HFF-Myc (cell line): ENCODE measurements around the gene SRRM4.
"Not testable (repeated sequence)": the region's sequence is repeated elsewhere in the genome, so short reads cannot be mapped to it uniquely, and the experiment has no call there.

Experiments
- DNase-seq: peaks from one replicate; pipeline ENCODE4 v3.0.0-alpha.2; 2011; ENCODE audit warnings: low read depth; ENCODE audit errors: extremely low read depth
- H3K4me3 ChIP-seq: replicated peaks from 2 replicates; pipeline ENCODE4 v1.5.1; 2011; ENCODE audit warnings: low read depth, mild to moderate bottlenecking, control low read depth, low read length
- TF ChIP-seq, protein P1 (sequence below): IDR thresholded peaks from 2 replicates; pipeline ENCODE4 v1.5.1; 2012; ENCODE audit warnings: mild to moderate bottlenecking, low read depth, low read length, control low read depth; ENCODE audit errors: missing control alignments

The SRRM4 gene

DNA sequence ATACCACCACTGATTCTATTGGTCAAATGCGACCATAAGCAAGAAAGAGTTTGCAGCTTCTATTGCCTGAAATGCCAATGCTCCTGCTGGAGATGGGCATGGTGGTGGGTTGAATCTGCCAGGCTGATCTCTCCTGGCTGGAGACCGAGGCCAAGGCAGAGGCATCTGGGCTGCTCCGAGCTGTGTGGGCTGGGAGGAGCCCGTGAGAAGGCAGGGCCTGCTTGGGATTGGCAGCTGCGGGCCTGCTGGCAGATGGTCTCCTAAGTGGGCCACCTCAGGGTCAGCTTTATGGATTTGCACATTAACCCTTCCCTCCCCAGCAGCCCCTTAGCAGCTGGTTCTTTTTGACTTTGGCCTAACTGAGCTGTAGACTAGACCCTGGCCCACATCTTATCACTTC is 25.4 kb downstream of the SRRM4 start:
- no peak for DNase-seq
- TF ChIP-seq, protein P1, sequence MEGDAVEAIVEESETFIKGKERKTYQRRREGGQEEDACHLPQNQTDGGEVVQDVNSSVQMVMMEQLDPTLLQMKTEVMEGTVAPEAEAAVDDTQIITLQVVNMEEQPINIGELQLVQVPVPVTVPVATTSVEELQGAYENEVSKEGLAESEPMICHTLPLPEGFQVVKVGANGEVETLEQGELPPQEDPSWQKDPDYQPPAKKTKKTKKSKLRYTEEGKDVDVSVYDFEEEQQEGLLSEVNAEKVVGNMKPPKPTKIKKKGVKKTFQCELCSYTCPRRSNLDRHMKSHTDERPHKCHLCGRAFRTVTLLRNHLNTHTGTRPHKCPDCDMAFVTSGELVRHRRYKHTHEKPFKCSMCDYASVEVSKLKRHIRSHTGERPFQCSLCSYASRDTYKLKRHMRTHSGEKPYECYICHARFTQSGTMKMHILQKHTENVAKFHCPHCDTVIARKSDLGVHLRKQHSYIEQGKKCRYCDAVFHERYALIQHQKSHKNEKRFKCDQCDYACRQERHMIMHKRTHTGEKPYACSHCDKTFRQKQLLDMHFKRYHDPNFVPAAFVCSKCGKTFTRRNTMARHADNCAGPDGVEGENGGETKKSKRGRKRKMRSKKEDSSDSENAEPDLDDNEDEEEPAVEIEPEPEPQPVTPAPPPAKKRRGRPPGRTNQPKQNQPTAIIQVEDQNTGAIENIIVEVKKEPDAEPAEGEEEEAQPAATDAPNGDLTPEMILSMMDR: no peak
- H3K4me3 ChIP-seq: no peak overlapping the region

DNA sequence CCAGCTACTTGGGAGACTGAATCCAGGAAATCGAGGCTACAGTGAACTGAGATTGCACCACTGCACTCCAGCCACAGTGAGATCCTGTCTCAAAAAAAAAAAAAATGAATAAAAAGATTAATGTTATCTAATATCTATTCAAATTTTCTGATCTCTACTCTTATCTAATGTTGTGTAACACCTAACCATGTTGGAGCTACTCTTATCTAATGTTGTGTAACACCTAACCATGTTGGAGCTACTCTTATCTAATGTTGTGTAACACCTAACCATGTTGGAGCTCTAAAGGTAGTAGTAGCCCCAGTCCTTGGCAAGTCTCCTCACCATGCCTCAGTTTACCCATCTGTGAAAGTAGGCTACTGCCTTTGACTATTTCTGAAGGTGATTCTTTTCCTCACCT is 26.9 kb downstream of the SRRM4 start:
- H3K4me3 ChIP-seq: not testable (repeated sequence)

DNA sequence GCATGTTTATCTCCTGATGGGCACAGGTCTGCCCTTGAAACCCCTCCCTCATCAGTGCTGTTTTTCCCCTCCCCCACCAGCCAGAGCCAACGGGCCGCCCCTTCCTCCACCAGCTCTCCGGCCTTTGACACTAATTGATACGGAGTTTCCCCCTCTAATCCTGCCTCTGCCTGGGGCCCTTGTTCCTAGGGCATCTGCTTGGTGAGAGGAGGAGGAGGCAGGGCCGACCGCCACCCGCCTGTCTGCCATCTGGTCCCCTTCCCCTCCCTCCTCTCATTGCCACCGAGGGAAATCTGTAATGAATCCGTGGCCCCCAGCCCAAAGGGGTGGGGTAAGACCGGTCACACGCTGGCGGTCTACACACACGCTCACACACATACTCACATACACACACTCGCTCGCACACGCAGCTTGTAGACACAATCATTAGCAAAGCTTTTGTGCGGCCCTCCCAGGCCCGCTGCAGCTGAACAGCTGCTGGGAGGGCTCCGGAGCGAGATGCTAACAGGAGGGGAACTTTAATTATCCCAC is 27.4 kb downstream of the SRRM4 start:
- no peak overlapping the region for H3K4me3 ChIP-seq
- DNase-seq: no peak
- TF ChIP-seq, protein P1: no peak

More for the DNA sequence above, 26.9 kb downstream of the SRRM4 start:
- not testable (repeated sequence) for DNase-seq

DNA sequence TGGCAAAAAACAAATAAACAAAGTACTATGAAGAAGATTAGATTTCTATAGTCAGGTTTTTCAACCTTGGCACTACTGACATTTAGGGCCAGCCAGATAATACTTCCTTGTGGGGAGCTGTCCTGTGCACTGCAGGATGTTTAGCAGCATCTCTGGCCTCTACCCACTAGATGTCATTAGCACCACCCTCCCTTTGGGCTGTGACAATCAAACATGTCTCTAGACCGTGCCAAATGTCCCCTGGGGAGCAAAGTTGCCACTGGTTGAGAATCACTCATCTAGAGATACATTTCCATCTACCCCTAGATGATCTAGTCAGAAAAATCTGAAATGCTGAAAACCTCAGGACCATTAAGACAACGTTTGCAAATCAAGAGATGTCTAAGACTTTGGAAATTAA is 29.9 kb downstream of the SRRM4 start:
- TF ChIP-seq, protein P1: no peak
- H3K4me3 ChIP-seq: no peak overlapping the region
- no peak for DNase-seq

DNA sequence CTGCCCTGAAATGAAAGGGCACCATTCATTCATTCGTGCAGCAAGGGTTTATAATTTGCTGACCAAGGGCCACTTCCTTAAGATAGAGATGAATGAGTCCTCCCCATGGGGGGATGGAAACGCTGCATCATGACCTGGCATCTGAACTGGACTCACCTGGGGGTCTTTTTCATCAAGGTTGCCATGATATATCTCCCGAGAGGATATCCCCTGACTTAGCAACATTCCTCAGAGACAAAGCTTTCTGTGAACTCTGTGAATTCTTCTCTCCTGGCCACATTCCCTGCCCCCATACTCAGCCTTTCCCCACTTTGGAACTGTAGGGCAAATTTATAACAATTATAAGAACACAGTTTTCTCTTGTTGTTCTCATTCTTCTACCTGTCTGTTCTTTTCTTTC is 30.8 kb downstream of the SRRM4 start:
- no peak overlapping the region for H3K4me3 ChIP-seq
- no peak for DNase-seq
- TF ChIP-seq, protein P1: no peak

DNA sequence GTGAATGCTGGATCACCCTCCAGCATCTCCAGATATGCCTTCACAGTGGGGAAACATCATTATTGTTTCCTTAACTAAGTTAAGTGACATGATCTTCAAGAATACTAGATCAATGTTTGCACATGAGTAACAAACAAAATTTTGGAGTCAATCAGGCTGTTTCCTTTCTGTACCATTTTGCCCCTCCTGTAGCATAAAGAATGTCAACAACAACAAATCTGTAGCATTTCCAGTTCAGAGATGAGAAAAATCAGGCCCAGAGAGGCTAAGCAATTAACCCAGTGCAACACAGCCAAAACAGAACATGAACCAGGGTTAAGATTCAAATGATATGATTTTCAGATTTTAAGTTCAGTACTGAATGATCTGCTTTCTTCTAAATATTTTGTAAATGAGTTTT is 31.7 kb downstream of the SRRM4 start:
- no peak overlapping the region for H3K4me3 ChIP-seq
- TF ChIP-seq, protein P1: no peak
- no peak for DNase-seq

DNA sequence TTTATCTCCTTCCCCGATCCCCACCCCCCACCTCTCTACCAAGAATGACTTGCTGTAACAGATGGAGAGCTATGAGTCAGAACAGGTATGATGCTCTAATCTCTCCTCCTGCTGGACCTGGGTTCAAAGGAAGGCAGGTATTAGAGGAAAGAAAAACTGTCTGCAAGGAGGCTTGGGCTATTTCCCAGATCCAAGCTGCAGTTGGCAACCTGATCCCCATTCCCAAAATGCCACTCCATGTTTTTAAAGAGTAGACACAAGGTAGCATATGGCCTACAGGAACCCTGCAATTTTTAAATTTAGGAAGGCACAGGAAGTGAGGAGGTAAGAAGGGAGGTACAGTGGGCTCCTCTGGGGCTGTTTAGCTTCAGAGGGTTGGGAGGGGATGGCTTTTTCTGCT is 33.0 kb downstream of the SRRM4 start:
- no peak overlapping the region for H3K4me3 ChIP-seq
- DNase-seq: no peak
- TF ChIP-seq, protein P1: no peak

DNA sequence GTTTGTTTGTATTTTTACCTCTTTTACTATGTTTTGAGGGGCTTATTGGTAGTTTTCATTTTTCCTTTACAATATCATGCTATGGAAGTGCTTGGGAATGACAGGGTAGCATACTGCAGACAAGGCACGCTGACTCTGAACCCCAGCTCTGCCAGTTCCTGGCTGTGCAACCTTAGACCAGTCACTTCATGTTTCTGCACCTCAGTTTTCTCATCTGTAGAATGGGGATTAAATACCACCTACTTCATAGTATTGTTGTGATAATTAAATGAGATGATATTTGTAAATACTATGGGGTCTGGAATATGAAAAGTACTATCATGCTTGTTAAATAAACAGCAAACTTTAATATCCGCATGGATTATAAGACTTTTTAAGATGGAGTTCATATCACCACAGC is 35.4 kb downstream of the SRRM4 start:
- TF ChIP-seq, protein P1: no peak
- DNase-seq: no peak
- no peak overlapping the region for H3K4me3 ChIP-seq
